Keratinocyte (primary cell): ENCODE results near the gene SPRING1.

Experiments used
- EZH2 ChIP-seq: IDR thresholded peaks from one replicate; pipeline ENCODE4 v1.6.1; 2012; ENCODE audit warnings: inconsistent platforms, mild to moderate bottlenecking, low read length, moderate library complexity
- TF ChIP-seq, protein P1 (sequence below), 3 experiments: IDR thresholded peaks in 1 of 3; conservative IDR thresholded peaks in 1 of 3; optimal IDR thresholded peaks in 1 of 3; 2 replicates in 2 of 3; 3 replicates in 1 of 3; pipeline versions ENCODE3 to v1.5.1; 2011; ENCODE audit warnings: low read length in 3 of 3, mild to moderate bottlenecking in 3 of 3, moderate library complexity in 2 of 3, control low read depth in 1 of 3, inconsistent platforms in 1 of 3; ENCODE audit not compliant: insufficient read depth in 2 of 3; ENCODE audit errors: extremely low read depth in 1 of 3

DNA sequence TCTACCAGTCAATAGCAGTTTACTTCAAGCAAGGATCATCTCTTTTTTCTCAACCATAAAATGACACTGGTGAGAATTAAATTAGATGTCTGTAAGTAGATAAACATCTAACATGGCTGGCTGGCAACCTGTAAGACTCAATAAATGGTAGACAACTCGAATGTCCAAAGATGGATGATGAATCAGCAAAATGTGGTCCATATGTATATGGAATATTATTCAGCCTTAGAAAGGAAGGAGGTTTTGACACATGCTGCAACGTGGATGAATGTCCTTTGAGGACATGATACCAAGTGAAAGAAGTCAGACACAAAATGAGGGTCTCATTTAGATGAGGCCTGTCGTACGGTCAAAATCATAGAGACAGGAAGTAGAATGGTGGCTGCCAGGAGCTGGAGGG lies 46.2 kb downstream of the SPRING1 start:
- TF ChIP-seq, protein P1, sequence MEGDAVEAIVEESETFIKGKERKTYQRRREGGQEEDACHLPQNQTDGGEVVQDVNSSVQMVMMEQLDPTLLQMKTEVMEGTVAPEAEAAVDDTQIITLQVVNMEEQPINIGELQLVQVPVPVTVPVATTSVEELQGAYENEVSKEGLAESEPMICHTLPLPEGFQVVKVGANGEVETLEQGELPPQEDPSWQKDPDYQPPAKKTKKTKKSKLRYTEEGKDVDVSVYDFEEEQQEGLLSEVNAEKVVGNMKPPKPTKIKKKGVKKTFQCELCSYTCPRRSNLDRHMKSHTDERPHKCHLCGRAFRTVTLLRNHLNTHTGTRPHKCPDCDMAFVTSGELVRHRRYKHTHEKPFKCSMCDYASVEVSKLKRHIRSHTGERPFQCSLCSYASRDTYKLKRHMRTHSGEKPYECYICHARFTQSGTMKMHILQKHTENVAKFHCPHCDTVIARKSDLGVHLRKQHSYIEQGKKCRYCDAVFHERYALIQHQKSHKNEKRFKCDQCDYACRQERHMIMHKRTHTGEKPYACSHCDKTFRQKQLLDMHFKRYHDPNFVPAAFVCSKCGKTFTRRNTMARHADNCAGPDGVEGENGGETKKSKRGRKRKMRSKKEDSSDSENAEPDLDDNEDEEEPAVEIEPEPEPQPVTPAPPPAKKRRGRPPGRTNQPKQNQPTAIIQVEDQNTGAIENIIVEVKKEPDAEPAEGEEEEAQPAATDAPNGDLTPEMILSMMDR (optimal IDR thresholded peaks at IDR 0.05 in 1 of 3, IDR thresholded peaks at IDR 0.05 in 1 of 3, conservative IDR thresholded peaks at IDR 0.05 in 1 of 3; ENCODE audit: extremely low read depth in 1 of 3, insufficient read depth in 2 of 3, low read length in 3 of 3), result no peak
- TF ChIP-seq EZH2, result no peak
